Body of pancreas (tissue), 4 donors: ENCODE results near the gene PIGBOS1.

Source experiments
- CTCF ChIP-seq, 7 experiments: fragments of 450-650 bp in 4 of 7; fragments of 200-600 bp in 3 of 7; sonication (generic) in 3 of 7; IDR thresholded peaks; one replicate each; pipeline ENCODE4 v1.5.1; 2016 to 2019; ENCODE audit warnings: antibody characterized with exemption in 7 of 7
- POLR2A ChIP-seq, 3 donors: fragments of 450-650 bp; IDR thresholded peaks; one replicate each; pipeline ENCODE4 v1.6.1; 2016; ENCODE audit warnings: antibody characterized with exemption in 3 of 3, mild to moderate bottlenecking in 2 of 3

- TF ChIP-seq CTCF (IDR thresholded peaks at IDR 0.05) (no peak), POLR2A (IDR thresholded peaks at IDR 0.05) (no peak)
These were observed 24.2 kb upstream of the PIGBOS1 start for GRCh38 chr15:55343168-55343567.
